ENCODE data around the gene MBP. TPM values are rescaled to one million over a fixed set of nuclear protein-coding genes. Genes with fewer than 3 reads are reported as not detected.

The MBP gene
- total RNA-seq, 2 donors from 2014 or later, result 52.2 to 60.0 TPM

- H3K36me3 Mint-ChIP-seq, result peaks cover 40 to 54% of the 10 kb centered on the region in 2 donors
- peak overlapping the region; percentile 3 to 31 for H3K27ac Mint-ChIP-seq
- H3K9me3 Mint-ChIP-seq, result peaks cover 4% of the 10 kb centered on the region in 2 donors
- ATAC-seq, result no peak
- DNase-seq (ENCODE audit: low spot score in 2 of 2), result no peak
These were observed 19.9 kb downstream of the MBP start for GRCh38 chr18:77112747-77113092.

GRCh38 chr18:77111951-77112746, 20.4 kb downstream of the MBP start:
- ATAC-seq (no peak), DNase-seq (ENCODE audit: low spot score in 2 of 2) (peak in 1 of 2 donors; percentile 41)
- Mint-ChIP-seq H3K27ac (peak overlapping the region in 1 of 2 donors; percentile 53), H3K9me3 (peaks cover 4 to 6% of the 10 kb centered on the region in 2 donors), H3K36me3 (peaks cover 41 to 53% of the 10 kb centered on the region in 2 donors)

GRCh38 chr18:77111449-77111848, 21.1 kb downstream of the MBP start:
- DNase-seq (ENCODE audit: low spot score in 2 of 2), result peak in 1 of 2 donors; percentile 28
- peaks cover 4 to 7% of the 10 kb centered on the region in 2 donors for H3K9me3 Mint-ChIP-seq
- no peak for ATAC-seq
- H3K27ac Mint-ChIP-seq, result peak overlapping the region in 1 of 2 donors; percentile 53
- H3K36me3 Mint-ChIP-seq, result peaks cover 41 to 53% of the 10 kb centered on the region in 2 donors

GRCh38 chr18:77110936-77111335, 21.6 kb downstream of the MBP start:
- Mint-ChIP-seq H3K27ac (peak overlapping the region in 1 of 2 donors; percentile 53), H3K36me3 (peaks cover 41 to 53% of the 10 kb centered on the region in 2 donors), H3K9me3 (peaks cover 0 to 6% of the 10 kb centered on the region in 2 donors)
- DNase-seq (ENCODE audit: low spot score in 2 of 2), result no peak
- ATAC-seq, result no peak

GRCh38 chr18:77110400-77110799, 22.2 kb downstream of the MBP start:
- Mint-ChIP-seq H3K27ac (peak overlapping the region in 1 of 2 donors; percentile 62), H3K36me3 (peaks cover 41 to 54% of the 10 kb centered on the region in 2 donors)
- DNase-seq (ENCODE audit: low spot score in 2 of 2), result no peak

GRCh38 chr18:77109648-77110019, 22.9 kb downstream of the MBP start:
- DNase-seq (ENCODE audit: low spot score in 2 of 2), result no peak
- Mint-ChIP-seq H3K9me3 (peaks cover 5 to 11% of the 10 kb centered on the region in 2 donors), H3K36me3 (peaks cover 42 to 57% of the 10 kb centered on the region in 2 donors), H3K27ac (no peak overlapping the region)
- ATAC-seq, result no peak

More at GRCh38 chr18:77110400-77110799, 22.2 kb downstream of the MBP start:
- ATAC-seq, result no peak
- H3K9me3 Mint-ChIP-seq, result peaks cover 5 to 11% of the 10 kb centered on the region in 2 donors

- H3K27ac Mint-ChIP-seq, result no peak overlapping the region
- peak in 1 of 2 donors; percentile 28 for DNase-seq (ENCODE audit: low spot score in 2 of 2)
- no peak for ATAC-seq
- H3K36me3 Mint-ChIP-seq, result peaks cover 46 to 63% of the 10 kb centered on the region in 2 donors
- peaks cover 5 to 11% of the 10 kb centered on the region in 2 donors for H3K9me3 Mint-ChIP-seq
These were observed 23.5 kb downstream of the MBP start for GRCh38 chr18:77108821-77109647.

- peaks cover 5 to 11% of the 10 kb centered on the region in 2 donors for H3K9me3 Mint-ChIP-seq
- DNase-seq (ENCODE audit: low spot score in 2 of 2), result peak; percentile 32 to 60
- peak; percentile 89 to 91 for ATAC-seq
- peaks cover 47 to 67% of the 10 kb centered on the region in 2 donors for H3K36me3 Mint-ChIP-seq
- peak overlapping the region; percentile 58 to 67 for H3K27ac Mint-ChIP-seq
These were observed 24.4 kb downstream of the MBP start for GRCh38 chr18:77108001-77108692.

GRCh38 chr18:77107292-77107691, 25.3 kb downstream of the MBP start:
- H3K36me3 Mint-ChIP-seq, result peaks cover 39 to 60% of the 10 kb centered on the region in 2 donors
- peaks cover 5 to 11% of the 10 kb centered on the region in 2 donors for H3K9me3 Mint-ChIP-seq
- peak overlapping the region; percentile 0 to 81 for H3K27ac Mint-ChIP-seq
- ATAC-seq, result no peak
- DNase-seq (ENCODE audit: low spot score in 2 of 2), result peak in 1 of 2 donors; percentile 40

- Mint-ChIP-seq H3K36me3 (peaks cover 39 to 57% of the 10 kb centered on the region in 2 donors), H3K9me3 (peaks cover 5 to 11% of the 10 kb centered on the region in 2 donors), H3K27ac (peak overlapping the region; percentile 0 to 63)
- DNase-seq (ENCODE audit: low spot score in 2 of 2) (peak; percentile 38 to 58), ATAC-seq (no peak)
These were observed 26.3 kb downstream of the MBP start for GRCh38 chr18:77106331-77106730.

- H3K36me3 Mint-ChIP-seq, result peaks cover 38 to 53% of the 10 kb centered on the region in 2 donors
- ATAC-seq (no peak), DNase-seq (ENCODE audit: low spot score in 2 of 2) (no peak)
- H3K9me3 Mint-ChIP-seq, result peaks cover 5 to 11% of the 10 kb centered on the region in 2 donors
- H3K27ac Mint-ChIP-seq, result peak overlapping the region in 1 of 2 donors; percentile 30
These were observed 26.9 kb downstream of the MBP start for GRCh38 chr18:77105680-77106079.

GRCh38 chr18:77105028-77105427, 27.6 kb downstream of the MBP start:
- H3K9me3 Mint-ChIP-seq, result peaks cover 5 to 11% of the 10 kb centered on the region in 2 donors
- peak overlapping the region in 1 of 2 donors; percentile 30 for H3K27ac Mint-ChIP-seq
- peaks cover 41 to 54% of the 10 kb centered on the region in 2 donors for H3K36me3 Mint-ChIP-seq
- ATAC-seq, result no peak
- no peak for DNase-seq (ENCODE audit: low spot score in 2 of 2)

GRCh38 chr18:77103991-77104531, 28.5 kb downstream of the MBP start:
- DNase-seq (ENCODE audit: low spot score in 2 of 2), result no peak
- no peak for ATAC-seq
- peaks cover 5 to 11% of the 10 kb centered on the region in 2 donors for H3K9me3 Mint-ChIP-seq
- peak overlapping the region; percentile 8 to 99 for H3K27ac Mint-ChIP-seq
- peaks cover 41 to 64% of the 10 kb centered on the region in 2 donors for H3K36me3 Mint-ChIP-seq

GRCh38 chr18:77103187-77103850, 29.3 kb downstream of the MBP start:
- ATAC-seq (no peak), DNase-seq (ENCODE audit: low spot score in 2 of 2) (no peak)
- H3K27ac Mint-ChIP-seq, result peak overlapping the region; percentile 99
- H3K36me3 Mint-ChIP-seq, result peaks cover 41 to 65% of the 10 kb centered on the region in 2 donors
- peaks cover 5 to 11% of the 10 kb centered on the region in 2 donors for H3K9me3 Mint-ChIP-seq

- H3K27ac Mint-ChIP-seq, result peak overlapping the region; percentile 99
- H3K9me3 Mint-ChIP-seq, result peaks cover 5 to 11% of the 10 kb centered on the region in 2 donors
- H3K36me3 Mint-ChIP-seq, result peaks cover 40 to 68% of the 10 kb centered on the region in 2 donors
- ATAC-seq (peak; percentile 56 to 73), DNase-seq (ENCODE audit: low spot score in 2 of 2) (no peak)
These were observed 30.1 kb downstream of the MBP start for GRCh38 chr18:77102259-77103040.

All from activated naive CD4-positive, alpha-beta T cell treated with anti-CD3 and anti-CD28 coated beads, Interleukin-2, amount 50 U/mL, for 72 hours (primary cell).